HG03175 (cell line): ENCODE data around the gene PMEL.
"Not testable (repeated sequence)": the region's sequence is repeated elsewhere in the genome, so short reads cannot be mapped to it uniquely, and the experiment has no call there.

ENCODE experiments used
- ATAC-seq: cut with Tn5 transposase; IDR thresholded peaks from one replicate; pipeline ENCODE4 v1.9.1; 2021; ENCODE audit warnings: mild to moderate bottlenecking, moderate library complexity; ENCODE audit not compliant: unreplicated experiment

The PMEL gene

DNA sequence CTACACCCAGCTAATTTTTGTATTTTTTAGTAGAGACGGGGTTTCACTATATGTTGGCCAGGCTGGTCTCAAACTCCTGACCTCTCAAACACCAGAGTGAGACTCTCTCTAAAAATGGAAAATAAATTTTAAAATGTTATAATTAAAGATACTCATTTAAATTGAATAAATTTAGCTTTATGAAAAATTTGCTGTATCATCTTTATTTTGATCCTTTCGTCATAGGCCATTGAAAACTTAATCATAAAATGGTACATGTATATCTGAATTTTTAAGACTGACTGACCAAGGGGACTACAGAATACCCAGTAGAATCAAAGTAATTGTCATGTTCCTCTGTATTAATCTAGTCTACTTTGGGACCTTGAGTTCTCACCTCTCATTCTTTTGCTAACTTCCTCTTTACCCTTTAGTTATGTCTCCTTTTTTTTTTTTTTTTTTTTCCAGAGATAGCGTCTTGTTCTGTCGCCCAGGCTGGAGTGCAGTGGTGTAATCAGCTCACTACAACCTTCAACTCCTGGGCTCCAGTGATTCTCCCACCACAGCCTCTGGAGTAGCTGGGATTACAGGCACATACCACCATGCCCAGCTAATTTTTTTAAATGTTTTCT lies 17.5 kb upstream of the PMEL start:
- no peak for ATAC-seq

DNA sequence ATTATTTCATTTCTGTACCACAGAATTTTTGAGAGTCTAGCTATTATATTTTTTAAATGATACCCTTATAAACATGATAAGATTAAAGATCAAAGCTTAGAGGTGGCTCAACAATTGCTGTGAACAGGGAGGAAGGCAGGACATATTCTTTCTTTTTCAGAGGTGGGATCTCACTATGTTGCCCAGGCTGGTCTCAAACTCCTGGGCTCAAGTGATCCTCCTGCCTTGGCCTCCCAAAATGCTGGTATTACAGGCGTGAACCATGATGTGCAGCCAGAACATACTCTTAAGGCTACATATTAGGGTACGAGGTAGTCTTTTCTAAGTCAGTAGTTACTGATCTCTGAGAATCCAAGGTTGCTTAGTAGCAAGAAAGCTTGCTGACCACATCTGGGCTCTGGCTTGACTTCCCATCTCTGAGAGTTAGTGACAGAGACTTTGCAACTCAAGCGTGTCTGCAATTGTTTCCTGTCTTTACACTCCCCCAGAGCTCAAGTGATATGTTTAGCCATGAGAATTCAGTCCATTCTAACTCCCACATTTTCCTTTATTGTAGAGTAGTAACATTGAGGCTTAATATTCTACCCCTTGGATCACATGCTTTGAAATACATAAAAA lies 16.6 kb upstream of the PMEL start:
- ATAC-seq = peak; percentile 91

DNA sequence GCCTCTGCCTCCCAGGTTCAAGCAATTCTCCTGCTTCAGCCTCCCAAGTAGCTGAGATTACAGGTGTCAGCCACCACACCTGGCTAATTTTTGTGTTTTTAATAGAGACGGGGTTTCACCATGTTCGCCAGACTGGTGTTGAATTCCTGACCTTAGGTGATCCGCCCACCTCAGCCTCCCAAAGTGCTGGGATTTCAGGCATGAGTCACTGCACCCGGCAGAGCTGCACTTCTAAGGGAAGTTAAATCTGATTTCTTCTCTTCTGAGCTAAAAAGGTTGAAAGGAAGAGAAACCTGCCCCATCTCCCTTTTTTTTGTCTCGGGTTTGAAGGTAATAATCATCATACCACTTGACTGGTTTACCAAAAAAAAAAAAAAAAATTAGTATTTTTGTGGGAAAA lies 16.0 kb upstream of the PMEL start:
- not testable (repeated sequence) for ATAC-seq

DNA sequence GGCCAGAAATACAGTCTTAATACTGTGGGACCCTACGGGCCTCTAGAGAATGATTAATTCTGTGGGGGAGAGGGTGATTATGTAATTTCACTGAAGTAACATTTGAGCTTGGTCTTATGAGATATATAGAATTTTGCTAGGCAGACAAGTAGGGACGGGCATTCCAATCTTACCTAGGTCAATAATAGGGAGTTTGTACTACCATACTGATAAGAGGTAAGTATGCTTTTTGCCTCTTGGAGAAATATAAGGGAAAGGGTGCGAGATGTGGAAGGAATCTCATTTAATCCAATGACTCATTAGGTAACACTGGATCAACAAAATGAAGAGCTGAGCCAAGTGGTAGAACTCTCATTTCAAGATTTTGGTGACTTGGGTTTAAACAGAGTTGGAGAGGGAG lies 13.2 kb upstream of the PMEL start:
- no peak for ATAC-seq

DNA sequence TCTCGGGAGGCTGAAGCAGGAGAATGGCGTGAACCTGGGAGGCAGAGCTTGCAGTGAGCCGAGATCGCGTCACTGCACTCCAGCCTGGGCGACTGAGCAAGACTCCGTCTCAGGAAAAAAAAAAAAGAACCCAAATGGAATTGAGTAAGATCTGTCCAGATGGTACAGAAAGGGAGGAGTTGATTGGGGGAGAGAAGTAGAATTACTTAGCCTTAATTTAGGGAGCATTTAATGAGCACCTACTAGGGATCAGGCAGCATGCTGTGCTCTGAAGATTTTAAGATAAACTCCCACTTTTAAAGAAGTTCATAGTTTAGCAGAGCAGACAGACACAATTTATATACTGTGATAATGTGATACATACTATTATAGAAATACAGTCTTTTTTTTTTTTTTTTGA lies 12.6 kb upstream of the PMEL start:
- no peak for ATAC-seq

DNA sequence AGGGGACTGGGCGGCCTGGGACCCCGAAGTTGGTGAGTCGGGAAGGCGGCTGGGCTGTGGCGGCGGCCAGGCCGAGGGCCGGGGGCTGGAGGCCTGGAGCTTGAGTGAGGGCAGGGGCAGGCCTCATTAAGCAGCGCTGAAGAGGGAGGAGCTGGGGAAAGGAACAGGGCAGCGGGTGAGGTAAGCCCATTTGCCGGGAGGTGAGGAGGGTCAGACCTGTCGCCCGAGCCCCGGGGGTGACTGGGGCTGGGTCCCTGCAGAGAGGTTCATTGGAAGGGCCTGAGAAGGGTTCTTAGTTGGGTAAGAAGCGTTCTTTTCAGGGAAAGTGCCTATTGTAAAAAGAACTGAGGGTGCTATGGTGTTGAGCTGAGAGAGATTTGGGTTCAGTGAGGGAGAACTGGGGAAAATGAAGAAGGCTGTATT lies 8.5 kb upstream of the PMEL start:
- peak; percentile 19 for ATAC-seq

DNA sequence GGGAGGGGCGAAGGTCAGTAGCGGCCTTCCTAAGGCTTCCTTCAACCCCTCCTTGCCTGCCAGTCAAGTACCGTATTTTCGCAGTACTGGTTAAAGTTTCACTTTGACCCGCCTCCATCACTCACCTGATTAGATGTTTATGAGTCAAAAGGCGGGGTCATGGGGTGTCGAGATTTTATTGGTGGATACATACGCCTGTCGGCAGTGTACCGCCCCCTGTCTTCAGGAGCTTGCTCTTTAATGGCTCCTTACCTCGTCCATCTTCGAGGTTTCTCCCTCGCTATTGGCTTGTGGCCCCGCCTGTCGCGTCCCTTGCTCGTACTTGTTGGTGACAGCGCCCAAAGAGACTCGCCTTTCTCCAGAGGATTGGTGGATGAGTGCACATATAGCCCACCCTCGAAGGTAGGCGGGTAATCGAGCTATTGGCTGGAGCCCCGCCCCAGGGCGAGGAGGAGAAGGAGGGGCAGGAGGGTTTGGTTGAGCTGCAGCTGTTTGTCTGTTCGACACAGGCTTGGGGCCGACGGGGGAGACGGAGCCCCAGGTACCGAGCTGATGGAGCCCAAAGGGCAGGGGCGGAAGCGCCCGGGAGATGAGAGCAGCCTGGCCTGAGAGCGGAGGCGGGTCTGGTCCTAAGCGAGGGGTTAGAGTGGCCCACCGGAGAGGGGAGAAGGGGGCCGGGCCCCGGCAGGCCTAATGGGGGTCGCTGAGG lies 7.9 kb upstream of the PMEL start, which contains the start of gene RAB5B:
Gene RAB5B (plus strand): TSS at position 480 of the 709 bp plus-strand sequence. CDS start 12,883 bp downstream, outside the sequence.
- peak; percentile 95 for ATAC-seq

DNA sequence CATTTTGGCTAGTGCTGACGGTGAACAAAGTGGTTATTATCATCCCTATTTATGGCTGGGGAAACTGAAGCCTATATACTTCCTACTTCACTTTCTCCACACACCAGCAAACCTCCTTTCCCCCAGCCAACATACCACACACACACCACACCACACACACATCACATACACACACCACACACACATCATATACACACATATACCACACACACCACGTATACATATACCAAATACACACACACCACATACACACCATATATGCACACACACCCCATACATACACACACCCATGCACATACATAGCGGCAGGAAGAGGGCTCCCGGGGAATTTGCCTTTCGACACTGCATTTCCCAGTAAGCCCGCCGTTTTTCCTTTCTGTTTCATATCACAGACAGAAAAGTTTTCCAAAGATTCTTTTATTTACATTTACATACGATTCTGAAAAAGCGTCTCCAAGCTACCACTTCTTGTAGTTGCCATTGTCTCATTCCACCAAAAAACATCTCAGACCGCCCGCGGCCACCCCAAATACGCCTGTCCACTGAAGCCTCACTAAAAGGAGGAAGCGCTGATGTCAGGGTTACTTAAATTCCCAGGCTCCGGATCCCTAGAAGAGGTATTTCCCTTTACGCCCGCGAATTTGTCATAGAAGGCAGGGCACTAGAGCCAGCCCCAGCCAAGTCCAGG lies 7.2 kb upstream of the PMEL start:
- ATAC-seq = no peak

DNA sequence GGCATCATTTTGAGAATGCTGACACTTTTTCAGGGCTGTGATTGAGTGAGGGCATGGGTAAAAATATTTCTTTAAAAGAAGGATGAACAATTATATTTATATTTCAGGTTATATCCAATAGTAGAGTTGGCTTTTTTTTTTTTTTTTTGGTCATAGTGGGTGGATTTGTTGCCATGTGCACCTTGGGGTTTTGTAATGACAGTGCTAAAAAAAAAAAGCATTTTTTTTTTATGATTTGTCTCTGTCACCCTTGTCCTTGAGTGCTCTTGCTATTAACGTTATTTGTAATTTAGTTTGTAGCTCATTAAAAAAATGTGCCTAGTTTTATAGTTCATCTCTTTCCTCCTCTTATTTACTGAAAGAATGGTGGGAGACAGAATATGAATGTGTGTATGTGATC lies 6.6 kb upstream of the PMEL start:
- no peak for ATAC-seq

DNA sequence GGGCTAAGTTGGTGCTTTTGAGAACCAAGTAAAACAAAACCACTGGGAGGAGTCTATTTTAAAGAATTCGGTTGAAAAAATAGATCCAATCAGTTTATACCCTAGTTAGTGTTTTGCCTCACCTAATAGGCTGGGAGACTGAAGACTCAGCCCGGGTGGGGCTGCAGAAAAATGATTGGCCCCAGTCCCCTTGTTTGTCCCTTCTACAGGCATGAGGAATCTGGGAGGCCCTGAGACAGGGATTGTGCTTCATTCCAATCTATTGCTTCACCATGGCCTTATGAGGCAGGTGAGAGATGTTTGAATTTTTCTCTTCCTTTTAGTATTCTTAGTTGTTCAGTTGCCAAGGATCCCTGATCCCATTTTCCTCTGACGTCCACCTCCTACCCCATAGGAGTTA lies 6.2 kb upstream of the PMEL start:
- ATAC-seq = no peak

DNA sequence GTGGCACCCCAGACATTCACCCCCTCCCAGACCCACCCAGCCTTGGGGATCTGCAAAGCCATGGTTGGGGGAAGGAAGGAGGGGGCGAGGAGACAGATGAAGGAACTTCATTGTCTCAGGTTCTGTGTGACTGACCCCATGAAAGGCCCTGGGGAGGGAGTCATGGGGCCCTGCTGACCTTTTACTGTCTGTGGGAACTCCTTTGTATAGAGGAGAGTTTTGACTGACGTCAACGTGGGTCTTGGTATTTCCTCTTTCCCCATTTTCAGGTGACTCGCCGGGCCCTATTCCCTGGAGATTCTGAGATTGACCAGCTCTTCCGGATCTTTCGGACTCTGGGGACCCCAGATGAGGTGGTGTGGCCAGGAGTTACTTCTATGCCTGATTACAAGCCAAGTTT lies 4.9 kb upstream of the PMEL start:
- ATAC-seq = no peak

DNA sequence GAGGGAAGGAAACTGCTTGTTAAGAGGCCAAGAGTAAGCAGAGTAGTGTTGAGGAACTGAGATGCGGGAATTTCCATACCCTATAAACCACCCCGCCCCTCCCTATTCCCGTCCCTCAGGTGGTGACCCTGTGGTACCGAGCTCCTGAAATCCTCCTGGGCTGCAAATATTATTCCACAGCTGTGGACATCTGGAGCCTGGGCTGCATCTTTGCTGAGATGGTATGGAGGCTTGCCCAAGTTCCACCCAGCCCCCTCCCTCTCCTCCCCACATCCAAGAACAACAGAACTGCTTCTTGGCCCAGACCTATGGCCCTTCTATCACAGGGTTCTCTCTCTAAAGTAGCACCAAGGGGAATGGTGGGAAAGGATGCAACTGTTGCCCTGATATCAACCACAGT lies 3.5 kb upstream of the PMEL start:
- no peak for ATAC-seq

DNA sequence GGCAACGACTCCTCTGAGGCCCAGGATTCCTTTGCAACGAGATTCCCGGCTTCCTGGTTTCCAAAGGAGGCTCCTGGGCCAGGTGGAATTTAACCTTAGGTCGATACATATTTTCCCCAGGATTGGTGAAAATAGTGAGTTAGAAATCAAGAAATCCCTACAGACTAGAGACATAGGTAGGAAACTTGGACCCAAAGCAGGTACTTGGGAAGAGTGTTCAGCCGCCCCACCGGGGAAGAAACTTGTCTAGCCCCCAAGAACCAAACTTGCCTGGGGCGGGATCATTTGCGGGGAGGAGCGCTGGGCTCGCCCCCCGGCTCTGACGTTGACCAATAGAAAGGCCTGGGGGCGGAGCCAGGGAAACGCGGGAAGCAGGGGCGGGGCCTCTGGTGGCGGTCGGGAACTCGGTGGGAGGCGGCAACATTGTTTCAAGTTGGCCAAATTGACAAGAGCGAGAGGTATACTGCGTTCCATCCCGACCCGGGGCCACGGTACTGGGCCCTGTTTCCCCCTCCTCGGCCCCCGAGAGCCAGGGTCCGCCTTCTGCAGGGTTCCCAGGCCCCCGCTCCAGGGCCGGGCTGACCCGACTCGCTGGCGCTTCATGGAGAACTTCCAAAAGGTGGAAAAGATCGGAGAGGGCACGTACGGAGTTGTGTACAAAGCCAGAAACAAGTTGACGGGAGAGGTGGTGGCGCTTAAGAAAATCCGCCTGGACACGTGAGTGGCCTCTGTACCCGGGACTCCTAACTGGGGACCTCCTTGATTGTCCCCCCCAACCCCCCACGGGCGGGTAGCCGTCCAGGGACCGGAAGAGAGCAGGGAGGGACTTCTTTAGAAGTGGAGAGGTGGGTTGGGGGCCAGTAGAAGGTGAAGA lies 803 bp upstream of the PMEL start, which contains the start of gene CDK2:
Gene CDK2 (plus strand): TSS at position 423 of the 874 bp plus-strand sequence. CDS start 179 bp downstream, at position 602.
- ATAC-seq = peak; percentile 97

DNA sequence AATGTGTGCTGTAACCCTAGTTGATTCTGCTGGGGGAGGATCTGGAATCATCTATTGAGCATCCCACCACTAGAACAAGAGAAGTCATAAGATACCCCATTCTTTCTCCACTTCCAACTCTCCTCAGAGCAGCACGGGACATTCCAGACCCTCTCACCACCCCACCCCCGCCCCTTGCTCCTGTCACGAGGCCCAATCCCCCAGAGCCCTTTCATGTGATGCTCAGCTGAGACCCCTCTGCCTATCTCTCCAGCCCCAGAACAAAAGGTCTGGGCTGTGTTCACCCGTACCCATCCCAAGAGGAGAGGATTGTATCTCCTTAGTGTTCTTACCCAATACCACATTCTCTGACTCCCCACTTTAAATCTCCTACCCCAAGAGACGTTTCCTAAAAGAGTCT lies 602 bp downstream of the PMEL start:
- no peak for ATAC-seq

DNA sequence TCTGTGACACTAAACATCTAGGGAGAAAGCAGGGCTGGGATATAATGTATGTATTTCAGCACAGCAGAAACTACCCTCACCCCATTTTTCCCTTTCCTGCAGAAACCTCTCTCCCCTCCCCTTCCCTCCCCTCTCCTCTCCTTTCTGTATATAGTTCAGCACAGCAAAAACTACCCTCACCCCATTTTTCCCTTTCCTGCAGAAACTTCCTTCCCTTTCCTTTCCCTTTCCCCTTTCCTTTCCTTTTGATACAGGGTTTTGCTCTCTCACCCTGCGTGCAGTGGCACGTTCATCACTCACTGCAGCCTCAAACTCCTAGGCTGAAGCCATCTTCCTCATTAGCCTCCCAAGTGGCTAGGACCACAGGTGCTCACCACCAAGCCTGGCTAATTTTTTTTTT lies 2.1 kb downstream of the PMEL start:
- no peak for ATAC-seq

DNA sequence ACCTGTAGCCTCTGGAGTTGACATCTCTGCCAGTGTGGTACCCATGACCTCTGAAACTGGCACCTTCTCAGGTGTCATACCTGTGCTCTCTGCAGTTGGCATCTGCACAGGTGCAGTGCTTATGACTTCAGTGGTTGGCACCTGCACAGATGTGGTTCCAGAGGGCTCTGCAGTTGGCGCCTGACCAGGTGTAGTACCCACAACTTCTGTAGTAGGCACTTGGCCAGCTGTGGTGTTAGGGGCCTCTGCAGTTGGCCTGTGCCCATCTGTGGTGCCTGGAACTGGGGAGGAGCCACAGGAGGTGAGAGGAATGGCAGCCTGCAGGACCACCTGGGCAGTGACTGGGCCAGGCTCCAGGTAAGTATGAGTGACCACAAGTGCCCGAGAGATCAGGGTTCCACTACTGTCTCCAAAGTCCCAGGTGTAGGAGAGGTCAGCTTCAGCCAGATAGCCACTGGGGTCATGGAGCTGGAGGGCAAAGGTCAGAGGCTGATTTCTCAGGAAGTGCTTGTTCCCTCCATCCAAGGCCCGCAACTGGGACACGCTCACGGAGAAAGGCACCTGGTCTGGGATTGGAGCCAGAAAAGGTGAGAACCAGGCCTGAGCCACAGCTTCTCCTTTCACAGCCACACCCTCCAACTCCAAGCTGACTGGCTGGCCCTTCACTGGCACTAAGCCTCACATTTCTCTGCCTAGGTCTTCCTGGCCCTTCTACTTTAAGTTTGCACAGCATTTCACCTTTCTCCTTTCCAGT lies 8.6 kb downstream of the PMEL start:
- no peak for ATAC-seq

DNA sequence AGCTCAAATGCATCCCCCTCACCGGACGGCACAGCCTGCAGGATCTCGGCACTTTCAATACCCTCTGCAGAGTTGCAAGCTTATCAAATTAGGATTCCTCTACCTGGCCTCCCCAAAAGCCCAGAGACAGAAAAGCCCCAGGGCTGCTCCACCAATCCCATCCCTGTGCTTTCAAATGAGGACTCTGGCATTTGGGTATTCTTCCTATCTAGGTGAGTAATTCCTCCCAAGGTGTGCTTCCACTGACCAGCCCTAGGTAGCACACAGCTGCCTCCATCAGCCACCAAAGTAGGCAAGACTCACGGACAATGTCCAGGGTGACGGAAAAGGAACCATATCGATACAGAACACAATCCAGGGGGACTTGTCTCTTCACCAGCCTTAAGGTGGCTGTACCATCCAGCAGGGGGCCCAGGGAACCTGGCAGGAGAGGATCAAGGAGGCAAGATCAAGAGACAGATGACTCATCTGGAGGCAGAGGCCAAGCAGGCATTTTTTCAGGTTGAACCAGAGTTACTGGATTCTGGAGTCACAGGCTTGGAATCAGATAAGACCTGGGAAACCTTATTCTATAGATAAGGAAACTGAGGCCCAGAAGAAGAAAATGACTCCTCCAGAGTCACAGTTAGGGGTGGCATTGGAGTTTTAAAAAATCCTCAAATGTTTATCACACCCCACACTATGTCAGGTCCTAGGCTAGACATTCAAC lies 9.9 kb downstream of the PMEL start:
- no peak for ATAC-seq

DNA sequence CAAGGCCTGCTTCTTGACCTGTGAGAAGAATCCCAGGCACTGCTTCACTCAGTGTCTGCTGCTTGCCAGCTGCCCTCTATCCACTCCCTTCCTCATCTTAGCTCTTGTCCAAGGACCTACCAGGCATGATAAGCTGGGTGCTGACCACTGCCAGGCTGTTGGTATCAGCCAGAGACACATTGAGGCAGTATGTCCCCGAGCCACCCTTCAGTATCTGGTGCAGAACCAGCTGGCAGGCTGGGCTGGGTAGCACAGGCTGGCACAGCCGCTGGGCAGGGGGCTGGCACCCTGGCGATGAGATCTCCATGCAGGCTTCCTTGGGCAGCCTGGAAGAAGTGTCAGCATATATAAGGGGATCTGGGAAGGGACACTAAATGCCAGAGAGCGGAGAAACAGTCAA lies 10.5 kb downstream of the PMEL start:
- ATAC-seq = no peak

DNA sequence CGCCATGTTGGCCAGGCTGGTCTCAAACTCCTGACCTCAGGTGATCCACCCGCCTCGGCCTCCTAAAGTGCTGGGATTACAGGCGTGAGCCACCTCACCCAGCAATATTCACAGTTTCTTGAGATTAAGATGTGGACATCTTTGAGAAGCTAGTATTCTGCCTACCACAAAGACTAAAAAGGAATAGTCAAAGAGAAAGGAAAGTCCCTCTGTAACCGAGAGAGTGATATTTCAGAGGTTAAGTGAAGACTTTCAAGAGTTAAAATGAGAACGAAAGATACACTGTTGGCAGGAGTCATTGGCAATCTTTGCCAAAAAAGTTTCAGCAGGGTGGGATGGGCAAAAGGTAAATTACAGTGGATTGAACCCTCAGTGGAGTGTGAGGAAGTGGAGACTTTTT lies 19.3 kb downstream of the PMEL start:
- no peak for ATAC-seq
